Smooth muscle cell (in vitro differentiated cells): Measurements from ENCODE around the gene NEUROG1. TPM values are rescaled to one million over a fixed set of nuclear protein-coding genes. Genes with fewer than 3 reads are reported as not detected.

Experiments used
- DNase-seq: peaks from one replicate; lab custom pipeline; 2025; ENCODE audit not compliant: unreplicated experiment; lab: John Stamatoyannopoulos, UW
- H2AFZ ChIP-seq: fragments of 200-600 bp; sonication (generic); 2 replicates; pipeline ENCODE4 v1.6.0; 2016; ENCODE audit warnings: antibody characterized with exemption, low read depth, mild to moderate bottlenecking
- H3F3A ChIP-seq: fragments of 200-600 bp; sonication (generic); 2 replicates; pipeline ENCODE4 v1.6.0; 2017; ENCODE audit warnings: antibody characterized with exemption, low read depth
- H3K27ac ChIP-seq: fragments of 200-600 bp; sonication (generic); 2 replicates; pipeline ENCODE4 v1.5.1; 2016; ENCODE audit warnings: low read depth, mild to moderate bottlenecking
- H3K27me3 ChIP-seq: fragments of 200-600 bp; sonication (generic); 2 replicates; pipeline ENCODE4 v1.6.1; 2016; ENCODE audit warnings: low read depth, mild to moderate bottlenecking
- H3K36me3 ChIP-seq: fragments of 200-600 bp; sonication (generic); 2 replicates; pipeline ENCODE4 v1.5.1; 2016; ENCODE audit warnings: low read depth
- H3K4me1 ChIP-seq: fragments of 200-600 bp; sonication (generic); 2 replicates; pipeline ENCODE4 v1.5.1; 2016; ENCODE audit warnings: low read depth
- H3K4me2 ChIP-seq: fragments of 200-600 bp; sonication (generic); 2 replicates; pipeline ENCODE4 v1.6.0; 2016; ENCODE audit warnings: mild to moderate bottlenecking
- H3K4me3 ChIP-seq: fragments of 200-600 bp; sonication (generic); 2 replicates; pipeline ENCODE4 v1.5.1; 2016; ENCODE audit warnings: mild to moderate bottlenecking
- H3K79me2 ChIP-seq: fragments of 200-600 bp; sonication (generic); 2 replicates; pipeline ENCODE4 v1.6.0; 2016; ENCODE audit warnings: low read depth, mild to moderate bottlenecking
- H3K9ac ChIP-seq: fragments of 200-600 bp; sonication (generic); 2 replicates; pipeline ENCODE4 v1.6.0; 2016; ENCODE audit warnings: low read depth
- H3K9me3 ChIP-seq: fragments of 200-600 bp; sonication (generic); replicated peaks from 2 replicates; pipeline ENCODE4 v1.5.1; 2016; ENCODE audit warnings: low read depth
- H4K20me1 ChIP-seq: fragments of 200-600 bp; sonication (generic); 2 replicates; pipeline ENCODE4 v1.6.0; 2016; ENCODE audit warnings: low read depth
- CTCF ChIP-seq: fragments of 200-600 bp; sonication (generic); IDR thresholded peaks from 2 replicates; pipeline ENCODE4 v1.5.1; 2017; ENCODE audit warnings: borderline replicate concordance, mild to moderate bottlenecking, antibody characterized with exemption; ENCODE audit not compliant: insufficient read depth, poor library complexity, severe bottlenecking
- WGBS: methylation state at CpG from one replicate; pipeline ENCODE4 v1.1.7; 2016; ENCODE audit warnings: low lambda C conversion rate; 5-methylcytosine and 5-hydroxymethylcytosine counted together
- polyA plus RNA-seq: library from polyadenylated mRNA; unstranded; fragments of >200 nt; fragmentation: Nextera tagmentation; extraction: Ambion mirVana; gene quantifications from 2 replicates; pipeline ENCODE4 v1.2.1, GENCODE V29; 2016
- total RNA-seq: library from RNA; depleted of rRNA; stranded (reverse); fragments of >200 nt; gene quantifications from 2 replicates; pipeline ENCODE4 v1.2.3, GENCODE V29; 2014

The NEUROG1 gene
- total and polyA plus RNA-seq, 2 experiments from 2014 or later: not detected

GRCh38 chr5:135491038-135491551, 44.7 kb downstream of the NEUROG1 start:
- Histone ChIP-seq H2AFZ (no peak overlapping the region), H3K4me2 (no peak overlapping the region)
- 18% methylated on average over 14 of the region's 14 CpGs for WGBS

GRCh38 chr5:135490245-135491037, 45.3 kb downstream of the NEUROG1 start:
- WGBS: 5% methylated on average over 49 of the region's 49 CpGs
- Histone ChIP-seq H2AFZ (peak overlapping the region; percentile 93), H3K9ac (no peak overlapping the region), H3K4me2 (peak overlapping the region; percentile 87), H4K20me1 (no peaks in the 10 kb centered on the region), H3F3A (peaks cover 18% of the 10 kb centered on the region), H3K36me3 (no peaks in the 10 kb centered on the region), H3K27ac (no peak overlapping the region), H3K9me3 (no peaks in the 10 kb centered on the region), H3K4me3 (peak overlapping the region; percentile 53), H3K4me1 (peaks cover 42% of the 10 kb centered on the region), H3K27me3 (peaks cover 61% of the 10 kb centered on the region), H3K79me2 (no peaks in the 10 kb centered on the region)
- no peak for DNase-seq
- no peak for TF ChIP-seq CTCF

More at GRCh38 chr5:135491038-135491551, 44.7 kb downstream of the NEUROG1 start:
- H3K79me2 ChIP-seq: no peaks in the 10 kb centered on the region
- H3K9ac ChIP-seq: no peak overlapping the region
- TF ChIP-seq CTCF: no peak
- no peaks in the 10 kb centered on the region for H3K36me3 ChIP-seq
- no peak for DNase-seq
- peaks cover 42% of the 10 kb centered on the region for H3K4me1 ChIP-seq
- peaks cover 18% of the 10 kb centered on the region for H3F3A ChIP-seq
- H3K27me3 ChIP-seq: peaks cover 56% of the 10 kb centered on the region
- no peak overlapping the region for H3K4me3 ChIP-seq
- H4K20me1 ChIP-seq: no peaks in the 10 kb centered on the region
- H3K27ac ChIP-seq: no peak overlapping the region
- no peaks in the 10 kb centered on the region for H3K9me3 ChIP-seq

GRCh38 chr5:135489466-135490244, 46.1 kb downstream of the NEUROG1 start:
- no peak for TF ChIP-seq CTCF
- Histone ChIP-seq H3K4me1 (peaks cover 42% of the 10 kb centered on the region), H2AFZ (peak overlapping the region; percentile 93), H3F3A (peaks cover 18% of the 10 kb centered on the region), H3K4me3 (peak overlapping the region; percentile 53), H3K4me2 (peak overlapping the region; percentile 87), H3K27me3 (peaks cover 60% of the 10 kb centered on the region), H3K27ac (no peak overlapping the region), H4K20me1 (no peaks in the 10 kb centered on the region), H3K9ac (no peak overlapping the region), H3K9me3 (no peaks in the 10 kb centered on the region), H3K79me2 (no peaks in the 10 kb centered on the region), H3K36me3 (no peaks in the 10 kb centered on the region)
- 3% methylated on average over 53 of the region's 53 CpGs for WGBS
- no peak for DNase-seq
